Activated CD4-positive, CD25-positive, alpha-beta regulatory T cell treated with anti-CD3 and anti-CD28 coated beads, Interleukin-2, amount 50 U/mL, for 24 hours (primary cell): Measurements from ENCODE around the gene DIPK1C.

ENCODE experiments used
- ATAC-seq, 2 donors: fragments of 150-1000 bp; cut with Tn5 transposase; one replicate each; pipeline ENCODE4 v1.10.0; 2021; ENCODE audit warnings: mild to moderate bottlenecking in 1 of 2, moderate library complexity in 1 of 2

Gene DIPK1C

GRCh38 chr18:74414953-74415515 is 42.1 kb downstream of the DIPK1C start:
- ATAC-seq, result no peak

GRCh38 chr18:74413836-74414235 is 43.3 kb downstream of the DIPK1C start:
- no peak for ATAC-seq

- ATAC-seq, result no peak
Observed at GRCh38 chr18:74412116-74412880, 44.8 kb downstream of the DIPK1C start.

GRCh38 chr18:74411475-74411874 is 45.6 kb downstream of the DIPK1C start:
- no peak for ATAC-seq

GRCh38 chr18:74410441-74410992 is 46.6 kb downstream of the DIPK1C start:
- no peak for ATAC-seq

- no peak for ATAC-seq
Observed at GRCh38 chr18:74407888-74408287, 49.2 kb downstream of the DIPK1C start.

GRCh38 chr18:74402806-74403433 is 54.2 kb downstream of the DIPK1C start:
- ATAC-seq, result no peak

- no peak for ATAC-seq
Observed at GRCh38 chr18:74400813-74401212, 56.3 kb downstream of the DIPK1C start.

GRCh38 chr18:74399091-74399887 is 57.8 kb downstream of the DIPK1C start:
- ATAC-seq, result no peak

GRCh38 chr18:74397572-74397971 is 59.5 kb downstream of the DIPK1C start:
- no peak for ATAC-seq

- ATAC-seq, result no peak
Observed at GRCh38 chr18:74396171-74397169, 60.6 kb downstream of the DIPK1C start.

GRCh38 chr18:74395648-74396154 is 61.4 kb downstream of the DIPK1C start:
- ATAC-seq, result no peak

- no peak for ATAC-seq
Observed at GRCh38 chr18:74395006-74395405, 62.1 kb downstream of the DIPK1C start.

GRCh38 chr18:74392323-74392722 is 64.8 kb downstream of the DIPK1C start:
- ATAC-seq, result no peak

GRCh38 chr18:74390900-74391299 is 66.2 kb downstream of the DIPK1C start:
- no peak for ATAC-seq

- no peak for ATAC-seq
Observed at GRCh38 chr18:74389991-74390390, 67.1 kb downstream of the DIPK1C start.

- no peak for ATAC-seq
Observed at GRCh38 chr18:74389171-74389927, 67.8 kb downstream of the DIPK1C start.

GRCh38 chr18:74388227-74388626 is 68.9 kb downstream of the DIPK1C start:
- no peak for ATAC-seq

GRCh38 chr18:74387383-74387782 is 69.7 kb downstream of the DIPK1C start:
- no peak for ATAC-seq
